ENCODE data around the gene MYBPC3. TPM values are rescaled to one million over a fixed set of nuclear protein-coding genes. Genes with fewer than 3 reads are reported as not detected.
A peak's percentile ranks its signal among the peaks of the same experiment; 100 is the strongest.

Gene MYBPC3
- total and polyA plus RNA-seq, 5 donors from 2014 or later: not detected

- Histone ChIP-seq H3K27me3 (ENCODE audit: control insufficient read depth, insufficient read depth, low read length) (no peaks in the 10 kb centered on the region), H3K4me3 (ENCODE audit: low read depth, low read length) (no peak overlapping the region), H3K27ac (ENCODE audit: insufficient read depth, low read length, poor library complexity, severe bottlenecking) (no peak overlapping the region), H3K4me1 (ENCODE audit: control insufficient read depth, insufficient read depth, low read length, poor library complexity, severe bottlenecking) (peaks cover 6% of the 10 kb centered on the region), H3K36me3 (ENCODE audit: control insufficient read depth, insufficient read depth, low read length) (no peaks in the 10 kb centered on the region), H3K9me3 (ENCODE audit: control insufficient read depth in 2 of 2, low read length in 2 of 2) (no peaks in the 10 kb centered on the region)
- DNase-seq (no peak), ATAC-seq (ENCODE audit: low read depth in 2 of 2) (no peak)
- Mint-ChIP-seq H3K27me3 (peaks cover 4% of the 10 kb centered on the region), H3K4me1 (peaks cover 0 to 10% (median 0%) of the 10 kb centered on the region in 4 donors), H3K9me3 (no peaks in the 10 kb centered on the region), H3K4me3 (no peak overlapping the region), H3K27ac (peak overlapping the region in 1 of 3 donors; percentile 42), H3K36me3 (no peaks in the 10 kb centered on the region)
These were observed 22.2 kb upstream of the MYBPC3 start for GRCh38 chr11:47374720-47375019.

GRCh38 chr11:47373876-47374719 lies 21.6 kb upstream of the MYBPC3 start:
- no peaks in the 10 kb centered on the region for H3K27me3 ChIP-seq (ENCODE audit: control insufficient read depth, insufficient read depth, low read length)
- H3K27me3 Mint-ChIP-seq: peaks cover 8% of the 10 kb centered on the region
- ATAC-seq (ENCODE audit: low read depth in 2 of 2) (peak; percentile 72 to 84), DNase-seq (peak; percentile 73 to 81 (median 79))
- H3K4me1 Mint-ChIP-seq: peaks cover 0 to 11% (median 0%) of the 10 kb centered on the region in 4 donors
- no peaks in the 10 kb centered on the region for H3K9me3 ChIP-seq (ENCODE audit: control insufficient read depth in 2 of 2, low read length in 2 of 2)
- H3K4me1 ChIP-seq (ENCODE audit: control insufficient read depth, insufficient read depth, low read length, poor library complexity, severe bottlenecking): peaks cover 6% of the 10 kb centered on the region
- H3K4me3 ChIP-seq (ENCODE audit: low read depth, low read length): no peak overlapping the region
- no peak overlapping the region for H3K4me3 Mint-ChIP-seq
- peak overlapping the region in 2 of 3 donors; percentile 20 to 55 for H3K27ac Mint-ChIP-seq
- H3K9me3 Mint-ChIP-seq: no peaks in the 10 kb centered on the region
- no peaks in the 10 kb centered on the region for H3K36me3 ChIP-seq (ENCODE audit: control insufficient read depth, insufficient read depth, low read length)
- no peak overlapping the region for H3K27ac ChIP-seq (ENCODE audit: insufficient read depth, low read length, poor library complexity, severe bottlenecking)
- H3K36me3 Mint-ChIP-seq: no peaks in the 10 kb centered on the region

GRCh38 chr11:47372422-47372821 lies 19.9 kb upstream of the MYBPC3 start:
- no peaks in the 10 kb centered on the region for H3K27me3 ChIP-seq (ENCODE audit: control insufficient read depth, insufficient read depth, low read length)
- no peak overlapping the region for H3K4me3 ChIP-seq (ENCODE audit: low read depth, low read length)
- no peaks in the 10 kb centered on the region for H3K36me3 ChIP-seq (ENCODE audit: control insufficient read depth, insufficient read depth, low read length)
- no peaks in the 10 kb centered on the region for H3K36me3 Mint-ChIP-seq
- no peak overlapping the region for H3K27ac Mint-ChIP-seq
- DNase-seq: no peak
- H3K27ac ChIP-seq (ENCODE audit: insufficient read depth, low read length, poor library complexity, severe bottlenecking): no peak overlapping the region
- no peak for ATAC-seq (ENCODE audit: low read depth in 2 of 2)
- H3K4me1 Mint-ChIP-seq: peaks cover 0 to 8% (median 0%) of the 10 kb centered on the region in 4 donors
- peaks cover 6% of the 10 kb centered on the region for H3K4me1 ChIP-seq (ENCODE audit: control insufficient read depth, insufficient read depth, low read length, poor library complexity, severe bottlenecking)
- no peaks in the 10 kb centered on the region for H3K9me3 ChIP-seq (ENCODE audit: control insufficient read depth in 2 of 2, low read length in 2 of 2)
- H3K9me3 Mint-ChIP-seq: no peaks in the 10 kb centered on the region
- H3K4me3 Mint-ChIP-seq: no peak overlapping the region
- H3K27me3 Mint-ChIP-seq: peaks cover 14% of the 10 kb centered on the region

- H3K4me1 ChIP-seq (ENCODE audit: control insufficient read depth, insufficient read depth, low read length, poor library complexity, severe bottlenecking): peaks cover 6% of the 10 kb centered on the region
- Mint-ChIP-seq H3K4me3 (no peak overlapping the region), H3K27me3 (peaks cover 14% of the 10 kb centered on the region), H3K36me3 (no peaks in the 10 kb centered on the region), H3K9me3 (no peaks in the 10 kb centered on the region), H3K27ac (peak overlapping the region in 1 of 3 donors; percentile 53), H3K4me1 (peaks cover 0 to 8% (median 1%) of the 10 kb centered on the region in 4 donors)
- H3K9me3 ChIP-seq (ENCODE audit: control insufficient read depth in 2 of 2, low read length in 2 of 2): no peaks in the 10 kb centered on the region
- no peaks in the 10 kb centered on the region for H3K36me3 ChIP-seq (ENCODE audit: control insufficient read depth, insufficient read depth, low read length)
- no peaks in the 10 kb centered on the region for H3K27me3 ChIP-seq (ENCODE audit: control insufficient read depth, insufficient read depth, low read length)
- H3K27ac ChIP-seq (ENCODE audit: insufficient read depth, low read length, poor library complexity, severe bottlenecking): no peak overlapping the region
- DNase-seq (no peak), ATAC-seq (ENCODE audit: low read depth in 2 of 2) (no peak)
- H3K4me3 ChIP-seq (ENCODE audit: low read depth, low read length): no peak overlapping the region
These were observed 17.2 kb upstream of the MYBPC3 start for GRCh38 chr11:47369676-47370075.

GRCh38 chr11:47366020-47366490 lies 13.6 kb upstream of the MYBPC3 start:
- Histone ChIP-seq H3K4me1 (ENCODE audit: control insufficient read depth, insufficient read depth, low read length, poor library complexity, severe bottlenecking) (no peaks in the 10 kb centered on the region), H3K4me3 (ENCODE audit: low read depth, low read length) (no peak overlapping the region), H3K36me3 (ENCODE audit: control insufficient read depth, insufficient read depth, low read length) (no peaks in the 10 kb centered on the region), H3K27ac (ENCODE audit: insufficient read depth, low read length, poor library complexity, severe bottlenecking) (no peak overlapping the region), H3K9me3 (ENCODE audit: control insufficient read depth in 2 of 2, low read length in 2 of 2) (no peaks in the 10 kb centered on the region), H3K27me3 (ENCODE audit: control insufficient read depth, insufficient read depth, low read length) (no peaks in the 10 kb centered on the region)
- H3K27me3 Mint-ChIP-seq: peaks cover 14% of the 10 kb centered on the region
- ATAC-seq (ENCODE audit: low read depth in 2 of 2): no peak
- no peak for DNase-seq
- H3K4me1 Mint-ChIP-seq: peaks cover 0 to 5% (median 1%) of the 10 kb centered on the region in 4 donors
- no peak overlapping the region for H3K4me3 Mint-ChIP-seq
- H3K27ac Mint-ChIP-seq: peak overlapping the region in 2 of 3 donors; percentile 0 to 11
- no peaks in the 10 kb centered on the region for H3K9me3 Mint-ChIP-seq
- no peaks in the 10 kb centered on the region for H3K36me3 Mint-ChIP-seq

DNA sequence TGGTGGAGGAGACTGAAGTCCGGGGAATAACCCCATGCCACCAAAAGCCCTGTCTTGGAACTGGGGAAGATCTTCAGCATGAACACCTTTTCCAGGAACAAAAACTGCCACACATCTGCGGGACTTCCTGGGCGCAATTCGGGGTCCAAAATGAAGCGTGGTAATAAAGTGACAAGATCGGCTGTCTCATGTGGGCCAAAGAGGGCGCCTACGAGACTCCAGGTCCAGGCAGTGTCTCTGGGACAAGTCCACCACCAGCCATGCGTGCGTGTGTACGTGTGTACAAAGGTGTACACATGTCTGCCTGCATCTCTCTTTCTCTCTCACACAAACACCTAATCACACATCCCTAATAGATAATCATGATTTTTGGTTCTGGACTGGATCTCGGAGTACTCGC lies 8.9 kb upstream of the MYBPC3 start:
- no peak overlapping the region for H3K4me3 Mint-ChIP-seq
- no peaks in the 10 kb centered on the region for H3K27me3 Mint-ChIP-seq
- no peak overlapping the region for H3K27ac Mint-ChIP-seq
- Histone ChIP-seq H3K36me3 (ENCODE audit: control insufficient read depth, insufficient read depth, low read length) (no peaks in the 10 kb centered on the region), H3K27me3 (ENCODE audit: control insufficient read depth, insufficient read depth, low read length) (no peaks in the 10 kb centered on the region), H3K4me3 (ENCODE audit: low read depth, low read length) (no peak overlapping the region), H3K9me3 (ENCODE audit: control insufficient read depth in 2 of 2, low read length in 2 of 2) (no peaks in the 10 kb centered on the region), H3K27ac (ENCODE audit: insufficient read depth, low read length, poor library complexity, severe bottlenecking) (no peak overlapping the region), H3K4me1 (ENCODE audit: control insufficient read depth, insufficient read depth, low read length, poor library complexity, severe bottlenecking) (no peaks in the 10 kb centered on the region)
- no peaks in the 10 kb centered on the region for H3K9me3 Mint-ChIP-seq
- ATAC-seq (ENCODE audit: low read depth in 2 of 2) (no peak), DNase-seq (no peak)
- no peaks in the 10 kb centered on the region for H3K36me3 Mint-ChIP-seq
- peaks cover 0 to 9% (median 3%) of the 10 kb centered on the region in 4 donors for H3K4me1 Mint-ChIP-seq

GRCh38 chr11:47360341-47360740 lies 7.8 kb upstream of the MYBPC3 start:
- H3K4me1 ChIP-seq (ENCODE audit: control insufficient read depth, insufficient read depth, low read length, poor library complexity, severe bottlenecking): no peaks in the 10 kb centered on the region
- no peak for DNase-seq
- ATAC-seq (ENCODE audit: low read depth in 2 of 2): no peak
- H3K27ac Mint-ChIP-seq: no peak overlapping the region
- no peak overlapping the region for H3K4me3 ChIP-seq (ENCODE audit: low read depth, low read length)
- no peaks in the 10 kb centered on the region for H3K9me3 Mint-ChIP-seq
- no peaks in the 10 kb centered on the region for H3K36me3 Mint-ChIP-seq
- no peaks in the 10 kb centered on the region for H3K9me3 ChIP-seq (ENCODE audit: control insufficient read depth in 2 of 2, low read length in 2 of 2)
- H3K27ac ChIP-seq (ENCODE audit: insufficient read depth, low read length, poor library complexity, severe bottlenecking): no peak overlapping the region
- no peaks in the 10 kb centered on the region for H3K36me3 ChIP-seq (ENCODE audit: control insufficient read depth, insufficient read depth, low read length)
- no peaks in the 10 kb centered on the region for H3K27me3 Mint-ChIP-seq
- H3K4me3 Mint-ChIP-seq: no peak overlapping the region
- no peaks in the 10 kb centered on the region for H3K27me3 ChIP-seq (ENCODE audit: control insufficient read depth, insufficient read depth, low read length)
- peaks cover 0 to 9% (median 2%) of the 10 kb centered on the region in 4 donors for H3K4me1 Mint-ChIP-seq

- no peaks in the 10 kb centered on the region for H3K9me3 ChIP-seq (ENCODE audit: control insufficient read depth in 2 of 2, low read length in 2 of 2)
- Mint-ChIP-seq H3K9me3 (no peaks in the 10 kb centered on the region), H3K4me3 (peak overlapping the region in 1 of 4 donors; percentile 9), H3K4me1 (peaks cover 0 to 9% (median 2%) of the 10 kb centered on the region in 4 donors), H3K27me3 (no peaks in the 10 kb centered on the region), H3K36me3 (no peaks in the 10 kb centered on the region), H3K27ac (no peak overlapping the region)
- no peaks in the 10 kb centered on the region for H3K27me3 ChIP-seq (ENCODE audit: control insufficient read depth, insufficient read depth, low read length)
- peak in 1 of 3 donors; percentile 38 for DNase-seq
- H3K27ac ChIP-seq (ENCODE audit: insufficient read depth, low read length, poor library complexity, severe bottlenecking): no peak overlapping the region
- H3K4me3 ChIP-seq (ENCODE audit: low read depth, low read length): no peak overlapping the region
- peak in 1 of 2 donors; percentile 42 for ATAC-seq (ENCODE audit: low read depth in 2 of 2)
- no peaks in the 10 kb centered on the region for H3K4me1 ChIP-seq (ENCODE audit: control insufficient read depth, insufficient read depth, low read length, poor library complexity, severe bottlenecking)
- H3K36me3 ChIP-seq (ENCODE audit: control insufficient read depth, insufficient read depth, low read length): no peaks in the 10 kb centered on the region
These were observed 7.1 kb upstream of the MYBPC3 start for GRCh38 chr11:47359586-47359985.

Data from CD4-positive, CD25-positive, alpha-beta regulatory T cell (primary cell).